ENCODE results near the gene LCN1. TPM values are rescaled to one million over a fixed set of nuclear protein-coding genes. Genes with fewer than 3 reads are reported as not detected.

Gene LCN1
- total RNA-seq, 2 donors from 2014 or later, result not detected

DNA sequence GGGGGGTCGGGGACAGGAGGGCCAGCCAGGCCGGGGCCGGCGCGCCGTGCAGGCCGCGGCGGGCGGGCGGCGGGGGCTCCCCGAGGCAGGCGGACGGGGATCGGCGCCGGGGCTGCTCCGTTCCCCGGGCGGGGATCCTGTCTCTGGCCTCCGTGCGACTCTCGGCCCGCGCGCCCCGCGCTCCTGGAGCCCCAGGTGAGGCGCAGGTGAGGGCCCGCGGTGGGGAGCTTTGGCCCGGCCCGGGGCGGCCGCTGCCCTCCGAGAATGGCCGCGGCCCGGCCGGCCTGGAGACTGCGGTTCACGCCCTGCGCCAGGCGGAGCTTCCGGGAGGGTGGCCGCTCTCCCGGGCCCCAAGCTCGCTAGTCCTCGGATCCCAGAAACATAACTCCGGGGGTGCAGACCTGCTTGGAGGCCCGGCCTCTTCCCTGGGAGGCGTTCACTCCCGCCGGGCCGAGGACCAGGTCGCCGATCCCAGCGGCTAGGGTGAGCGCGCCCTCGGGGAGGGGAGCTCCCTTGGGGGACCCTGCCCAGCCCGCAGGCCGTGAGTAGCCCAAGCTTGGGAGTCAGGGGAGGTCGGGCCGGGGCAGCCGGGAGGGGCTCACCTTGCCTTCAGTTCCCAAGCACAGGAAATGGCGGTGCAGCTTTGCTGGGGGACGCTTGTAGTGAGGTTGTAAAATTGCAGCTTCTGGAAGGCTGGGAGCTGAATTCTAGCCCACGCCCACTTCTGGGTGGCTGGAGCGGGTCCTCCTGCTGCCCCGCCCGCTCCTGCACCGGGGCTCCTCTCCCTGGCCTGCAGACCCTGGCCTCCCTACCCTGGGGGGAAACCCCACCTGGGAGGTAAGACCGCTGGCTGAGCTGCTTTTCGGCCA, 40.9 kb upstream of the LCN1 start:
- peak overlapping the region; percentile 95 for H3K4me3 ChIP-seq
- TF ChIP-seq, protein P1, sequence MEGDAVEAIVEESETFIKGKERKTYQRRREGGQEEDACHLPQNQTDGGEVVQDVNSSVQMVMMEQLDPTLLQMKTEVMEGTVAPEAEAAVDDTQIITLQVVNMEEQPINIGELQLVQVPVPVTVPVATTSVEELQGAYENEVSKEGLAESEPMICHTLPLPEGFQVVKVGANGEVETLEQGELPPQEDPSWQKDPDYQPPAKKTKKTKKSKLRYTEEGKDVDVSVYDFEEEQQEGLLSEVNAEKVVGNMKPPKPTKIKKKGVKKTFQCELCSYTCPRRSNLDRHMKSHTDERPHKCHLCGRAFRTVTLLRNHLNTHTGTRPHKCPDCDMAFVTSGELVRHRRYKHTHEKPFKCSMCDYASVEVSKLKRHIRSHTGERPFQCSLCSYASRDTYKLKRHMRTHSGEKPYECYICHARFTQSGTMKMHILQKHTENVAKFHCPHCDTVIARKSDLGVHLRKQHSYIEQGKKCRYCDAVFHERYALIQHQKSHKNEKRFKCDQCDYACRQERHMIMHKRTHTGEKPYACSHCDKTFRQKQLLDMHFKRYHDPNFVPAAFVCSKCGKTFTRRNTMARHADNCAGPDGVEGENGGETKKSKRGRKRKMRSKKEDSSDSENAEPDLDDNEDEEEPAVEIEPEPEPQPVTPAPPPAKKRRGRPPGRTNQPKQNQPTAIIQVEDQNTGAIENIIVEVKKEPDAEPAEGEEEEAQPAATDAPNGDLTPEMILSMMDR (IDR thresholded peaks at IDR 0.05), result no peak
- H3K4me1 ChIP-seq (ENCODE audit: control insufficient read depth in 1 of 2, low read depth in 2 of 2), result peaks cover 5 to 20% of the 10 kb centered on the region in 2 donors
- H3K27me3 ChIP-seq (replicated peaks; ENCODE audit: insufficient read depth), result no peaks in the 10 kb centered on the region
- H3K9me3 ChIP-seq, result no peaks in the 10 kb centered on the region
- peaks cover 14% of the 10 kb centered on the region for H3K36me3 ChIP-seq
- ATAC-seq (ENCODE audit: insufficient number of reproducible peaks, low FRiP score, low read depth), result no peak
- H3K27ac ChIP-seq, result peak overlapping the region in 1 of 2 donors; percentile 21
- DNase-seq (ENCODE audit: low spot score), result no peak

DNA sequence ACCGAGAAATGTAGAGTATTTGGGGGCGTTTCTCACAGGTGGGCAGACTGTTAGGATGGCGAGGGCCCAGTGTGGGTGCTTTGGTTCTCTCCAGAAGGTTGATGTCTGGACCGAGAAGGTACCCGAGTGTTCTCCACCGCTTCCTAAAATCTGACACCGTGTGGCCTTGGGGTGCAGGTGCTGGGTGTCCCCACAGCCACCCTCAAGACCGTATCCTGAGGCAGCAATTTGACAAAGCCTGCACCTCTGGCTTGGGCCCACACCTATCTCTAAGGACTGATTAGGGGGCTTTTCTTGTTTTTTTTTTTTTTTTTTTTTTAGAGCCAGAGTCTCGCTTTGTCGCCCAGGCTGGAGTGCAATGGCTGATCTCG, 40.3 kb upstream of the LCN1 start:
- H3K4me3 ChIP-seq, result peak overlapping the region; percentile 95
- H3K27ac ChIP-seq, result no peak overlapping the region
- ATAC-seq (ENCODE audit: insufficient number of reproducible peaks, low FRiP score, low read depth), result no peak

GRCh38 chr9:135482015-135482754, 39.1 kb upstream of the LCN1 start:
- TF ChIP-seq, protein P1 (IDR thresholded peaks at IDR 0.05), result no peak
- DNase-seq (ENCODE audit: low spot score) (no peak), ATAC-seq (ENCODE audit: insufficient number of reproducible peaks, low FRiP score, low read depth) (no peak)
- Histone ChIP-seq H3K9me3 (no peaks in the 10 kb centered on the region), H3K4me3 (no peak overlapping the region), H3K27ac (no peak overlapping the region), H3K27me3 (replicated peaks; ENCODE audit: insufficient read depth) (no peaks in the 10 kb centered on the region), H3K36me3 (peaks cover 23% of the 10 kb centered on the region), H3K4me1 (ENCODE audit: control insufficient read depth in 1 of 2, low read depth in 2 of 2) (peaks cover 5 to 20% of the 10 kb centered on the region in 2 donors)

More for the DNA sequence above, 40.3 kb upstream of the LCN1 start:
- H3K4me1 ChIP-seq (ENCODE audit: control insufficient read depth in 1 of 2, low read depth in 2 of 2), result peaks cover 5 to 20% of the 10 kb centered on the region in 2 donors
- H3K9me3 ChIP-seq, result no peaks in the 10 kb centered on the region
- DNase-seq (ENCODE audit: low spot score), result no peak
- no peaks in the 10 kb centered on the region for H3K27me3 ChIP-seq (replicated peaks; ENCODE audit: insufficient read depth)
- TF ChIP-seq, protein P1 (IDR thresholded peaks at IDR 0.05), result no peak
- H3K36me3 ChIP-seq, result peaks cover 19% of the 10 kb centered on the region

DNA sequence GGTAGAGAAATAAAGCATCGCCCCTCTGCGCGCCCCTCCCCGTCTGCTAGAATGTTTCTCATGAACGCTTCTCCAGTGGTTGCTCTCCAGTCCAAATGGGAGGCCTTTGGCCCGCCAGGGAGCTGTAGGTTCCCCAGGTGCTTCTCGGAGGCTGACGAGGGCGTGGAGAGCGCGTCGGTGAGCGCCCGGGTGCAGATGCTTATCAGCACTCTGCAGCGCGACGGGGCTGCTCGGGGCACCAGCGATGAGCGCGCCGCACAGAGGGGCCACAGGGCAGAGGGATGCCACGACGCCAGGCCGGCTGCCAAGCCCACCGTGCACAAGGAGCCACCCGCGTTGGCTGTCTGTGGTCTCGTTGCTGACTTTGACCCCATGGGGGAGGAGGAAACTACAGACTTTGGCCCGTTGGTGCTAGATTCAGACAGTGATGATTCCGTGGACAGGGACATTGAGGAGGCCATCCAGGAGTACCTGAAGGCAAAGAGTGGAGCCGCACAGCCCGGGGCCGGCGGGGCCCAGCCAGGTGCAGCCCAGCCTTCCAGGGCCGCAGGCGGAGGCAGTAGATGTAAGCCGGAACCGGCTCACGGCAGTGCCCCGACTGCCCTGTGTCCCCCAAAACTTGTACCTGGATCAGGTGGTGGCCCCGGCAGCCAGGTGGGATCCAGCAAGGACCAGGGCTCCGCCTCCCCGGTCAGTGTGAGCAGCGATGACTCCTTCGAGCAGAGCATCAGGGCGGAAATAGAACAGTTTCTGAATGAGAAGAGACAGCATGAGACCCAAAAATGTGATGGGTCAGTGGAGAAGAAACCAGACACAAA, 36.6 kb upstream of the LCN1 start:
- no peak overlapping the region for H3K4me3 ChIP-seq
- peaks cover 5 to 12% of the 10 kb centered on the region in 2 donors for H3K4me1 ChIP-seq (ENCODE audit: control insufficient read depth in 1 of 2, low read depth in 2 of 2)
- peaks cover 27% of the 10 kb centered on the region for H3K36me3 ChIP-seq
- TF ChIP-seq, protein P1 (IDR thresholded peaks at IDR 0.05), result no peak
- H3K27me3 ChIP-seq (replicated peaks; ENCODE audit: insufficient read depth), result no peaks in the 10 kb centered on the region
- no peak for ATAC-seq (ENCODE audit: insufficient number of reproducible peaks, low FRiP score, low read depth)
- no peak overlapping the region for H3K27ac ChIP-seq
- no peak for DNase-seq (ENCODE audit: low spot score)
- H3K9me3 ChIP-seq, result no peaks in the 10 kb centered on the region
